GM12891 (cell line): ENCODE measurements around the gene MRPL32.

Source experiments
- PAX5 ChIP-seq: IDR thresholded peaks from 2 replicates; pipeline ENCODE4 v1.6.1; 2011; ENCODE audit warnings: low read length, moderate library complexity, mild to moderate bottlenecking; ENCODE audit not compliant: insufficient read depth, severe bottlenecking
- POLR2A ChIP-seq: IDR thresholded peaks from 2 replicates; pipeline ENCODE4 v1.6.1; 2011; ENCODE audit warnings: low read depth, low read length, control low read depth
- POLR2AphosphoS5 ChIP-seq: IDR thresholded peaks from 2 replicates; pipeline ENCODE4 v1.6.1; 2011; ENCODE audit warnings: low read depth, low read length, control low read depth

DNA sequence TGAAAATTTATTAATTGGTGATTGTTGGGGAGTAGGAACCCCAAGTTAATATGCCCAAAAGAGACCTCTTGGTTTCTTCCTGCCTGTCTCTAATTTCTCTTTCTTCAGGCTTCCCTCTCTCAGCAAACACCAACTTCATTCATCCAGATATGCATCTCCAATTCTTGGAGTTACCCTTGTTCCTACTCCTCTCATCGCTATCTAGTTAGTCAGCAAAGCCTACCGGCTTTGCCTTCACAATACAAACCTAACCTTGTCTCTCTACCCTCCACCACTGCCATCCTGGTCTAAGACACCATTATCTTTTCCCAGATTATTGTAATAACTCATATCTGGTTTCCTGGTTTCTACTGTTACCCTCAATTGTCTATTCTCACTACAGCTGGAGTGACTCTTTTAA is 47.9 kb downstream of the MRPL32 start:
- TF ChIP-seq PAX5 (no peak), POLR2A (no peak), POLR2AphosphoS5 (no peak)
